ENCODE data around the gene PTPRK.

Gene PTPRK

GRCh38 chr6:128172081-128172480, 348.3 kb downstream of the PTPRK start:
- no peak for DNase-seq

- no peak for DNase-seq
Observed at GRCh38 chr6:128171182-128171581, 349.2 kb downstream of the PTPRK start.

DNA sequence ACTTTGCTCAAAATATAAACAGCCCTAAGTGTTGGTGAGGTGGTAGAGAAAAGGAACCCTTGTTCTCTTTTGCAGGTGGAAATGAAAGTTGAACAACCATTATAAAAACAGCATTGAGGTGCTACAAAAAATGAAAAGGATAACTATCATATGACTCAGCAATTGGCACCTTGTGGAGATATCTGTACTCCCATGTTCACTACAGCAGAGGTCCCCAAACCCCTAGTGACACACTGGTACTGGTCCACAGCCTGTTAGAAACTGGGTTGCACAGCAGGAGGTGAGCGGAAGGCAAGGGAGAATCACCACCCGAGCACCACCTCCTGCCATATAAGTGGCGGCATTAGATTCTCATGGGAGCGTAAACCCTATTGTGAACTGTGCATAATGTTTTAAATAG, 352.2 kb downstream of the PTPRK start:
- no peak for DNase-seq

- DNase-seq = no peak
Observed at GRCh38 chr6:128167552-128167951, 352.8 kb downstream of the PTPRK start.

- DNase-seq = no peak
Observed at GRCh38 chr6:128164254-128164653, 356.1 kb downstream of the PTPRK start.

DNA sequence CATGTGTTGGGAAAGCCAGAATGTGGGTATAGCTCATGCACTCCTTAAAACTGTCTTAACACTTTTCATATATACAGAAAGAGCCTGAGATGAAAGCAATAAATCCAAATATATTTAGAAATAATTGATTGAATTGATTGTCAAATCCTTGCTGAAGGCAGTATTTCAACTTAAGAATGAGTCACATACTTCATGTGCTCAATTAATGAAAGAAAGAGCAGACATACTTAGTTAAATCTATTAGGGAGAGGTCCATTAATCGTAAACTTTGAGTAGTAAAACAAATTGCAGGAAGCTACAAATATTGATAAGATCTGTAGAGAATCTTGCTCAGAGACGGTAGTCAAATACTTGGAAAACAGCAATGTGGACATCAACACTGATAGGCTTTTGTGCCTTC, 358.0 kb downstream of the PTPRK start:
- no peak for DNase-seq

- no peak for DNase-seq
Observed at GRCh38 chr6:128161839-128162238, 358.6 kb downstream of the PTPRK start.

DNA sequence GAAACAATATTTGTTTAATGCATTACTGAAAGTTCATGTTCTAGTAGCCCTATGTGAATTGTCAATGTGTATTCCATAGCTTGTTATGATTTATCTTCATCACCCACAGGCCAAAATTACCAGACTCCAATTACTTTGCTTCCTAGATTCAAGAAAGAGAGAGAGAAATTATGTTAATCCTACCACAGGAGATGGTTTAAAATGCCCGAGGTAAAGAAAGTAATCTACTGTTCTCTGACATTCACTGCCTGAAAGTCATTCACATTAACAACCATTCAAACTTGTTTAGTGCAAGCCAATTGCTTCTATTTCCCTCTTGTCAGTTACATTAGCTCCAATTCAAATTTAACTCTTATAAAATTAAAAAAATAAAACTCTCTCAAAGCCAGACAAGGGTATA, 359.1 kb downstream of the PTPRK start:
- DNase-seq = no peak

GRCh38 chr6:128158496-128158895, 361.9 kb downstream of the PTPRK start:
- no peak for DNase-seq

GRCh38 chr6:128156321-128157111, 363.9 kb downstream of the PTPRK start:
- no peak for DNase-seq

- DNase-seq = no peak
Observed at GRCh38 chr6:128155826-128156225, 364.6 kb downstream of the PTPRK start.

DNA sequence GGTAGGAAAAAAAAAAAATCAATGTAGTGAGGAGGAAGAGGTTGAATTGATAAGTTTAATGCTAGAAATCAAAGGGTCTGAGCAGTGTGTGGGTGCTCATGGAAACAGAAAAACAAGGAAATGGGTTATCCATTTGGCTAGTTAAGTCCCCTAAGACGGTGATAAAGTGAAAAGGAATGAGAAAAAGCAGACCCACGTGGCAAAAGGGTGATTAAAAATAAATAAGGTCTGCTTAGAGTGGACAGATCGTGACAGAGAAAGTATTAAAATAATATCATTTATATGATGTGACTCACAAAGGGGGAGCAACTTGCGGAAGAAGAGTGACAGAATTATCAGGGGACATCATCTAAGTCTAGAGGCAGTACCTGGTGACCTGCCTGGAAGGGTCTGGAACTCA, 367.8 kb downstream of the PTPRK start:
- no peak for DNase-seq

- no peak for DNase-seq
Observed at GRCh38 chr6:128150376-128150775, 370.0 kb downstream of the PTPRK start.

DNA sequence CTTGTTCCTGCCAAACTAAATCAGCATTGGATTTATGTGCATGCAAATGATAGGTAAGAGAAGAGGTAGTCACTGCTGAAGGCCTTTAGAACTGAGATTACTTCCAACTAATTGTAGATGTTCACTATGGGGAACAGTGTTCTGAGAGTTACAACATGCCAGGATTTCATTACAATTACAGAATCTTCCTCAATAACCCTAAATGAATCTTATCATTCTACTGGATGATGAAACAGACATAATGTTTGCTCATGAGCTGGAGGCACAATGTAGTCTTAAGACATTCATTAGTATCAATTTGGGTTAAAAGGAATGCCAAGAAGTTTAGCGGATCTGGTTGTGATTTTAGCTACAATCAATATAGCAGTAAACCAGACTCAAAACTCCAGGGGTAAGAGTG, 370.6 kb downstream of the PTPRK start:
- no peak for DNase-seq

DNA sequence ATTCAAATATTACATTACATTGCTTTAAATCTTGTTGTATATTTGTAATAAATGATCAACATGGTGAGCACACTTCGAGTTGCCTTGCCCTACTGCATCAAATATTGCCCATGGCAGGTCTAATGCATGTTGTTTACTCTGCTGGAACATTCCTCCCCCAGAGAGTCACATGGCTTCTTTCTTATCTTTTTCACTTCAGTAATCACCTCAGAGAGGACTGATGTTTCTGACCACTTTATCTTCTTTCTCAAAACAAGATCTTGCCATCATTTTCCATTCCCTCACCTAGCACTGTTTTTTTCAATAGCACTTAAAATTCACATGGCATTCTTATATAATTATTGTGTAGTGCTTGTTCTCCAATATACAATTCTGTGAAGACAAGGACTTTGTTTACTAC, 376.1 kb downstream of the PTPRK start:
- DNase-seq = no peak

DNA sequence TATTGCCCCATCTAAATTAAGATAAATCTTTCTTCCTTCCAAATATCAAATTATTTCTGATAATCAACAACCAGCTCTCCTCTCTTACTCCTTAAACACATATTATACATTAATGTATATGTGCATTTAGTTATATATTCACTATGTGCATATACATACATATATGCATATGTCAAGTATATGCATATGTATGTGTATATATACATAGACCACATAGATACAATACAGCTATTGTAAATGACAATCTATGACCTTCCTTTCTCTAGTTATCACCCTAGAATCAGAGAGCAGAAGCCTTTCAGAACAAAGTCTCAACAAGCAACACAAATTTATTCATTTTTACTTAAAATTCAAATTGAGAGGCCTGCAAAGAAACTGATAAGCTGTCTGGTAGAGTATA, 378.5 kb downstream of the PTPRK start:
- DNase-seq = no peak

- no peak for DNase-seq
Observed at GRCh38 chr6:128139519-128139918, 380.9 kb downstream of the PTPRK start.

DNA sequence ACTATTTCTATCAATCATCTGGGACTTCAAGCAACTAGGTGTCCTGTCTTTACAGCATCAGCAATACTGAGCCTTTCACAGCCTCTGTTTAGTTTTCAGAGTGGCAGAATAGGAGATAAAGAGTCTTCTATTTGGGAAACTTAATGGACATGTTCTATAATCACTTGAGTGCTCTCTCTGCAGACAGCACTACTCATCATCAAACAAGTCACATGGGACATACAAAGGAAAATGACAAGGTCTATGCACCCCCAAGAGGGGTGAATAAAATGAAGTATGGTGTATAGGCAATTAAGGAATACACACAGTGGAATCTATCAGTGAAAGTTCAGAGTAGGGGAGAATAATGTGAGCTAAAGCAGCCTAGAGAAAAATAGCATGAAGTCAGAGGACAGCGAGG, 381.7 kb downstream of the PTPRK start:
- no peak for DNase-seq

- no peak for DNase-seq
Observed at GRCh38 chr6:128135325-128135724, 385.1 kb downstream of the PTPRK start.

DNA sequence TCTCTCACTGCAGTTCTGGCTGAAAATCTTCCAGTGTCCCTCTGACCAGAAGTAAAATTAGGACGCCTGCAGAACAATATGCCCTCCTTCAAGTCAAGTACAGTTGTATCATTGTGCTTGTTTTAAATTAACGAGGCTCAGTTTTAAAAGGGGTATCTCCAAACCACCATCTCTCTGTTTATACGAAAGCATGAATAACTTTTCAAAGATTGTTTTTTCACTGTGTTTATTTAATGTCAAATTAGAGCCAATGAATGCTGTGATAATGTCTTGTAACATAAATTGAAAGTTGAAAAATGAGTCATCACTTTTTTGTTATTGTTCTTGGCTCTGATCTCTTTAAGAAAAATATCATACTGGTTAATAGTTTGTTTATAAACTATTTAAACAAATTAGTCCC, 388.8 kb downstream of the PTPRK start:
- DNase-seq = no peak

DNA sequence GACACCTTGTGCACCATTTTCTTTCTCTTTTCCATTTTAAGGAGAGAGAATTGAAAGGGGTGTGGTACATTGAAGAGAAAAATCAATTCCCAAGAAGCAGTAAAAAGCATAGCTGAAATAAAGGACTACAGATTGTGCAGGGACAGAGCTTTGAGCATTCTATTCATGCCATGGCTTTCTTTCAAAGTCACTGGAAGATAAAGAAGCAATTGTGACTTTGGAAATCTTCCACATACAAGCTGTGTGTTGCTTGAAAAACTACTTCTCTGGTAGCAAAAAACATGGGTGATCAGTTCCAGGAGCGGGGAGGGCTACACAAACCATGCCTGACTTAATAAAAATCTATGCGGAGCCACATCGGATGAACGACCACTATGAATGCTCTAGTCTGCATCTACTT, 389.4 kb downstream of the PTPRK start:
- no peak for DNase-seq

DNA sequence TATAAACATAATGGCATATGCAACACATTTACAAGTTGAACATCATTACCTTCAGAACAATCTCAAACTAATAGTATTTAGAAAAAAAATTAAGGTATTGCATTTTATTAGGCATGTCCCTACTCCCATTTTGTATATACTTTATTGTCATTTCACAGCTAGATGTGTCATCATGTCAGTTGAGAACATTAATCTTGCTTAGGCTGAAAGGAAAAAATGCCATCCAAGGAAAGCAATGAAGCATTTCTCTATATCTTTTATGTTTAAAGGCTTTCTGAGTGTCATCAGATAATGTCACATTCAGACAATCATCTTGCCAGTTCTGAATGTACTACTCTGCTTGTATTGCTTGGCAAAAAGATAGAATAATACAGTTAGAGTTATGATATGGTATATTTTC, 390.7 kb downstream of the PTPRK start:
- no peak for DNase-seq

DNA sequence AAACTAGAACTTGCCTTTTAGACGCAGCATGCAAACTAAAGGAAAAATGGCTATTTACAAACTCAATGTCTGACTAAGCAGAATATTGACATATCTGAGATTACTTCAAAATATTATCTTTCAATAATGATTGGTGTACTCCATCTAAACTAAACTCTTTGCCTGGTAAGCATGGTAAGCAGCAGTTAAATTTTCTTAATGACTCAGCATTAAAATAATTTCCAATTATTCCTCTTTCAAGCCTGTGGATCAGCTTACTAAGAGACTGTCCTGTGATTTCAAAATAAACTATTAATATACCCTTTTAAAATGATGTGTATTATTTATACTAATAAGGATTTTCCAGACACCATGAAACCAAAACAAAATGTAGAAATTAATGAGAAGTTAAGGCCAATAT, 392.7 kb downstream of the PTPRK start:
- no peak for DNase-seq

GRCh38 chr6:128124713-128125112, 395.7 kb downstream of the PTPRK start:
- DNase-seq = no peak

GRCh38 chr6:128121610-128122009, 398.8 kb downstream of the PTPRK start:
- no peak for DNase-seq
